WTC11 (cell line): ENCODE measurements around the gene CYTH3.

ENCODE experiments used
- ATF2 ChIP-seq: sonication (generic); formaldehyde crosslinking; IDR thresholded peaks from 2 replicates; pipeline ENCODE4 v1.8.1; 2022; ENCODE audit warnings: low read depth, missing genetic modification reagents, borderline replicate concordance
- CTCF ChIP-seq: fragments of 200-600 bp; IDR thresholded peaks from 2 replicates; pipeline ENCODE4 v1.8.0; 2022; ENCODE audit warnings: antibody characterized with exemption
- ELF4 ChIP-seq: sonication (generic); formaldehyde crosslinking; IDR thresholded peaks from 2 replicates; pipeline ENCODE4 v1.8.1; 2022; ENCODE audit warnings: low read depth, mild to moderate bottlenecking, moderate library complexity, missing genetic modification reagents
- ERG ChIP-seq: fragments of 250-450 bp; sonication (Bioruptor Pico); IDR thresholded peaks from 2 replicates; pipeline ENCODE4 v1.8.0; 2021; ENCODE audit warnings: mild to moderate bottlenecking
- USF2 ChIP-seq: sonication (generic); formaldehyde crosslinking; IDR thresholded peaks from 2 replicates; pipeline ENCODE4 v1.8.1; 2023; ENCODE audit warnings: mild to moderate bottlenecking, missing genetic modification reagents, moderate library complexity
- ZNF219 ChIP-seq: sonication (generic); formaldehyde crosslinking; IDR thresholded peaks from 2 replicates; pipeline ENCODE4 v1.8.0; 2023; ENCODE audit warnings: missing genetic modification reagents, mild to moderate bottlenecking, borderline replicate concordance
- ZSCAN18 ChIP-seq: fragments of 250-450 bp; sonication (Bioruptor Pico); IDR thresholded peaks from 2 replicates; pipeline ENCODE4 v2.1.2; 2022; ENCODE audit warnings: mild to moderate bottlenecking, moderate library complexity

- TF ChIP-seq ELF4 (CRISPR knock-in tag) = no peak
- TF ChIP-seq CTCF = no peak
- TF ChIP-seq ATF2 = no peak
- no peak for TF ChIP-seq ZNF219 (CRISPR knock-in tag)
- TF ChIP-seq USF2 (CRISPR knock-in tag) = no peak
- TF ChIP-seq ERG (CRISPR knock-in tag) = no peak
- no peak for TF ChIP-seq ZSCAN18 (CRISPR knock-in tag)
Observed at GRCh38 chr7:6266699-6267098, 5.7 kb downstream of the CYTH3 start.
